Measurements from ENCODE around the gene LIPT1.

DNA sequence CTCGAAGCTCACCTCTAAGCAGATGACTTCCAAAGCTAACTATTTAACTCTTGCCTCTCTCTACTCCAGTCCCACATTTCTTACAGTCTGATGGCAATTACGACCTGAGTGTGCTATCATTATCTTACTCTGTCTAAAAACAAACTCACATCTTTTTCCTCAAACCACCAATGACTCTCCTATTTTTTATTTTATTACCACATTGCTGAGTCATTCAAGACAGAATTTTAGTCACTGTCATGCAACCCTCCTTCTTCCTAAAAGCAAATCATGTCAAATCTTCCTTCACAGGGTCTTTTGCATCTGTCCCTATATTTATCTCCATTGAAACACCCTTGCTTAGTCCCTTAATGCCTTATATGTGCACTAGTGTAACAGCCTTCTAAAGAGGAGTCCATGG is 47.9 kb upstream of the LIPT1 start:
- TF ChIP-seq, protein P1, sequence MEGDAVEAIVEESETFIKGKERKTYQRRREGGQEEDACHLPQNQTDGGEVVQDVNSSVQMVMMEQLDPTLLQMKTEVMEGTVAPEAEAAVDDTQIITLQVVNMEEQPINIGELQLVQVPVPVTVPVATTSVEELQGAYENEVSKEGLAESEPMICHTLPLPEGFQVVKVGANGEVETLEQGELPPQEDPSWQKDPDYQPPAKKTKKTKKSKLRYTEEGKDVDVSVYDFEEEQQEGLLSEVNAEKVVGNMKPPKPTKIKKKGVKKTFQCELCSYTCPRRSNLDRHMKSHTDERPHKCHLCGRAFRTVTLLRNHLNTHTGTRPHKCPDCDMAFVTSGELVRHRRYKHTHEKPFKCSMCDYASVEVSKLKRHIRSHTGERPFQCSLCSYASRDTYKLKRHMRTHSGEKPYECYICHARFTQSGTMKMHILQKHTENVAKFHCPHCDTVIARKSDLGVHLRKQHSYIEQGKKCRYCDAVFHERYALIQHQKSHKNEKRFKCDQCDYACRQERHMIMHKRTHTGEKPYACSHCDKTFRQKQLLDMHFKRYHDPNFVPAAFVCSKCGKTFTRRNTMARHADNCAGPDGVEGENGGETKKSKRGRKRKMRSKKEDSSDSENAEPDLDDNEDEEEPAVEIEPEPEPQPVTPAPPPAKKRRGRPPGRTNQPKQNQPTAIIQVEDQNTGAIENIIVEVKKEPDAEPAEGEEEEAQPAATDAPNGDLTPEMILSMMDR (IDR thresholded peaks at IDR 0.05; ENCODE audit: control extremely low read depth in 1 of 3, insufficient read depth in 1 of 3, low read depth in 1 of 3, low read length in 3 of 3), result no peak
- TF ChIP-seq CHD2 (IDR thresholded peaks at IDR 0.05; ENCODE audit: low read length), result no peak
- no peak for TF ChIP-seq TCF12 (IDR thresholded peaks at IDR 0.05; ENCODE audit: low read depth, low read length)
- no peak for TF ChIP-seq KDM1A (IDR thresholded peaks at IDR 0.05; ENCODE audit: borderline replicate concordance, low read length)
- no peak for TF ChIP-seq TAF7 (optimal IDR thresholded peaks at IDR 0.05; ENCODE audit: borderline replicate concordance, low read depth, low read length)
- no peak for TF ChIP-seq ZNF274 (IDR thresholded peaks at IDR 0.05; ENCODE audit: borderline replicate concordance, extremely low read depth, low read length)
- no peak for TF ChIP-seq MAFK (IDR thresholded peaks at IDR 0.05; ENCODE audit: low read depth, low read length)
- TF ChIP-seq EGR1 (IDR thresholded peaks at IDR 0.05; ENCODE audit: borderline replicate concordance, low read depth, low read length), result no peak
- TF ChIP-seq, protein P2, sequence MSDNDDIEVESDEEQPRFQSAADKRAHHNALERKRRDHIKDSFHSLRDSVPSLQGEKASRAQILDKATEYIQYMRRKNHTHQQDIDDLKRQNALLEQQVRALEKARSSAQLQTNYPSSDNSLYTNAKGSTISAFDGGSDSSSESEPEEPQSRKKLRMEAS (IDR thresholded peaks at IDR 0.05), result no peak
- TF ChIP-seq RBBP5 (IDR thresholded peaks at IDR 0.05; ENCODE audit: borderline replicate concordance, low read depth, low read length), result no peak
- no peak for TF ChIP-seq TBP (IDR thresholded peaks at IDR 0.05; ENCODE audit: low read depth, low read length)
